Left ventricle myocardium inferior (tissue), 1 donor: Measurements from ENCODE around the gene STK10. TPM values are rescaled to one million over a fixed set of nuclear protein-coding genes. Genes with fewer than 3 reads are reported as not detected.

Experiments used
- DNase-seq: peaks from one replicate; pipeline ENCODE4 v3.0.0-alpha.2; 2020
- H3K27ac ChIP-seq: fragments of 200-600 bp; replicated peaks from 2 replicates; pipeline ENCODE4 v1.8.0; 2021
- H3K27me3 ChIP-seq: fragments of 200-600 bp; 2 replicates; pipeline ENCODE4 v1.8.0; 2021; ENCODE audit warnings: low read depth
- H3K36me3 ChIP-seq: fragments of 200-600 bp; 2 replicates; pipeline ENCODE4 v1.8.0; 2021
- H3K4me1 ChIP-seq: fragments of 200-600 bp; 2 replicates; pipeline ENCODE4 v1.8.0; 2021
- H3K4me3 ChIP-seq: fragments of 200-600 bp; 2 replicates; pipeline ENCODE4 v1.8.0; 2021; ENCODE audit warnings: mild to moderate bottlenecking, moderate library complexity
- H3K9me3 ChIP-seq: fragments of 200-600 bp; replicated peaks from 2 replicates; pipeline ENCODE4 v1.8.0; 2021
- intact Hi-C: fragments of 100-400 bp; cut with micrococcal nuclease; formaldehyde crosslinking; loops from one replicate; pipeline ENCODE4 v1.11.0; 2022
- total RNA-seq: library from RNA; stranded (reverse); fragmentation: NEBNext Ultra II Directional; extraction: Animal tissue kit (Norgen Biotek cat#: 25700); gene quantifications from one replicate; pipeline ENCODE4 v1.2.1, GENCODE V29; 2021
- TF ChIP-seq, protein P1 (sequence below): fragments of 200-600 bp; IDR thresholded peaks from 2 replicates; pipeline ENCODE4 v1.8.0; 2021; ENCODE audit warnings: antibody characterized with exemption, mild to moderate bottlenecking, borderline replicate concordance
- donor health status: DM: no; HTN: yes; CAD: no; lungs with severe emphysema.

STK10 gene
- total RNA-seq, 1 donor from 2014 or later: 5.3 TPM

DNA sequence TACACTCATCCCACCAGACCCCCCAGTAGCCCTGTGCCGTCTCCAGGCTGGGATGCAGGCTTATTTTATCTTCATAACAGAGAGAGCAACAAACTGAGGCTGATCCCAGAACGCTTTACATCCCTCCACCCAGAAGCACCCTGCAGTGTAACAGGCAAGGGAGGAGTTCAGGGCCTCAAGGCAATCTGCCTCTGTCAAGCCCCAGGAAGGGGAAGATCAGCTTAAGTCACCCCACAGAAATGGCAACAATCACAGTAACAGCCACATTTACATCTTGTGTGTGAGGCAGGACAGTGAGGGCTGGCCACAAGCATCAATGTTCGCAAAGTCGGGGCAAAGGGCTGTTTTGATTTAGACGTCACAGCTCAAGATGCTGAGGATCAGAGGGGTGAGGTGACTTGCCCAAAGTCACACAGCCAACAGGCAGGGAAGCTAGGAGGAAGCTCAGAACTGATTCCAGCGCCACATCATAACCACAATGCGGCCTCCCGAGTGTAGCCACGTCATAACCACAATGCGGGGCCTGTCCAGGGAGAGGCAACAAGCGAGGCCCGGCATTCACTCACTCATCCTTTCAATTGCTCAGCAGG is 14.4 kb downstream of the STK10 start:
- no peaks in the 10 kb centered on the region for H3K9me3 ChIP-seq
- no peak overlapping the region for H3K4me3 ChIP-seq
- TF ChIP-seq, protein P1, sequence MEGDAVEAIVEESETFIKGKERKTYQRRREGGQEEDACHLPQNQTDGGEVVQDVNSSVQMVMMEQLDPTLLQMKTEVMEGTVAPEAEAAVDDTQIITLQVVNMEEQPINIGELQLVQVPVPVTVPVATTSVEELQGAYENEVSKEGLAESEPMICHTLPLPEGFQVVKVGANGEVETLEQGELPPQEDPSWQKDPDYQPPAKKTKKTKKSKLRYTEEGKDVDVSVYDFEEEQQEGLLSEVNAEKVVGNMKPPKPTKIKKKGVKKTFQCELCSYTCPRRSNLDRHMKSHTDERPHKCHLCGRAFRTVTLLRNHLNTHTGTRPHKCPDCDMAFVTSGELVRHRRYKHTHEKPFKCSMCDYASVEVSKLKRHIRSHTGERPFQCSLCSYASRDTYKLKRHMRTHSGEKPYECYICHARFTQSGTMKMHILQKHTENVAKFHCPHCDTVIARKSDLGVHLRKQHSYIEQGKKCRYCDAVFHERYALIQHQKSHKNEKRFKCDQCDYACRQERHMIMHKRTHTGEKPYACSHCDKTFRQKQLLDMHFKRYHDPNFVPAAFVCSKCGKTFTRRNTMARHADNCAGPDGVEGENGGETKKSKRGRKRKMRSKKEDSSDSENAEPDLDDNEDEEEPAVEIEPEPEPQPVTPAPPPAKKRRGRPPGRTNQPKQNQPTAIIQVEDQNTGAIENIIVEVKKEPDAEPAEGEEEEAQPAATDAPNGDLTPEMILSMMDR: no peak
- H3K27ac ChIP-seq: peak overlapping the region; percentile 72
- DNase-seq: no peak
- H3K4me1 ChIP-seq: peaks cover 66% of the 10 kb centered on the region
- no peaks in the 10 kb centered on the region for H3K36me3 ChIP-seq
- no peaks in the 10 kb centered on the region for H3K27me3 ChIP-seq
- intact Hi-C loops: no loop called here

GRCh38 chr5:172172912-172173563 is 15.0 kb downstream of the STK10 start:
- Histone ChIP-seq H3K9me3 (no peaks in the 10 kb centered on the region), H3K27ac (peak overlapping the region; percentile 72), H3K4me3 (no peak overlapping the region), H3K27me3 (no peaks in the 10 kb centered on the region), H3K36me3 (no peaks in the 10 kb centered on the region), H3K4me1 (peaks cover 66% of the 10 kb centered on the region)
- peak; percentile 59 for DNase-seq
- intact Hi-C loops: no loop called here
- TF ChIP-seq, protein P1: no peak

DNA sequence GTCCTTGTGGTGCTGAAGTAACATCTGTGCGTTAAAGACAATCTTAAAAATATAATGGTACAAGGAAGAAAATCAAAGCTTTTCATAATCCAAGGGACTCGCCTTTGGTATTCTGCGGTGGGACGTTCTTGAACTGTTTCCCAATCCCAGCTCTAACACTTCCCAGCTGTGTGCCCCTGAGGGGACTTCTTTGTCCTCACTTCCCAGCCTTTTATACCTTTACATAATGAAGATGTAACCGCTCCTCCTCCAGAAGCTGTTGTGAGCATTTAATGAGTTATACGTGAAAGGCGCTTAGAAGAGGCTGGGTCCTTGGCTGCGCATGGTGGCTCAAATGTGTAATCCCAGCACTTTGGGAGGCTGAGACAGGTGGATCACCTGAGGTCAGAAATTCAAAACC is 16.9 kb downstream of the STK10 start:
- TF ChIP-seq, protein P1: no peak
- Histone ChIP-seq H3K9me3 (no peaks in the 10 kb centered on the region), H3K4me1 (peaks cover 74% of the 10 kb centered on the region), H3K4me3 (no peak overlapping the region), H3K27me3 (no peaks in the 10 kb centered on the region), H3K27ac (peak overlapping the region; percentile 73), H3K36me3 (no peaks in the 10 kb centered on the region)
- DNase-seq: no peak
- intact Hi-C loops: no loop called here

DNA sequence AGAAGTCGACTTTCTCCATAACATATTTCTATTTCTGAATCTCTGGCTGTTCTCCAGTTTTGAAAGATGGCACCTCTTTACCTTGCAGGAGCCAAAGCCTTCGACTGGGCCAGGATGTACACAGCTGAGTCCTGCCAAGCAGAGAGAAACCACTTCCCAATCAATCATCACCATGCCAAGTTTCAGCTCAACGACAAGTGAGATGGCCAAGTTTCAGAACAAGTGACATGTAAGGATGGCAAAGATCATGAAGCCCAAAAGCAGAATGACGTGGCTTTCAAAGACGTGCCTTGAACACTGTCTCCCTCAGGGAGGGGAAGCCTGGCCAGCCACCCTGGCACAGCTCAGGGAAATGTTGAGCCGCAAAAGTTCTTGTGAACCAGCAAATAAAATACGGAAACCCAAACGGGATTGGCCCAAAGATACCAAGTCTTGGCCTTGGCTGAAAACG is 17.7 kb downstream of the STK10 start:
- DNase-seq: peak; percentile 41
- H3K27me3 ChIP-seq: no peaks in the 10 kb centered on the region
- no peaks in the 10 kb centered on the region for H3K9me3 ChIP-seq
- H3K27ac ChIP-seq: peak overlapping the region; percentile 73
- intact Hi-C loops: no loop called here
- H3K4me3 ChIP-seq: no peak overlapping the region
- peaks cover 69% of the 10 kb centered on the region for H3K4me1 ChIP-seq
- TF ChIP-seq, protein P1: no peak
- H3K36me3 ChIP-seq: no peaks in the 10 kb centered on the region

- Histone ChIP-seq H3K27me3 (no peaks in the 10 kb centered on the region), H3K9me3 (no peaks in the 10 kb centered on the region), H3K27ac (peak overlapping the region; percentile 87), H3K4me3 (no peak overlapping the region), H3K4me1 (peaks cover 69% of the 10 kb centered on the region), H3K36me3 (no peaks in the 10 kb centered on the region)
- TF ChIP-seq, protein P1: no peak
- no peak for DNase-seq
- intact Hi-C loops: no loop called here
Measured at GRCh38 chr5:172169216-172169615, 18.8 kb downstream of the STK10 start.
